GM18861 (cell line): ENCODE data around the gene SLC10A1.
"Not testable (repeated sequence)": the region's sequence is repeated elsewhere in the genome, so short reads cannot be mapped to it uniquely, and the experiment has no call there.

Source experiments
- ATAC-seq: cut with Tn5 transposase; IDR thresholded peaks from one replicate; pipeline ENCODE4 v1.9.1; 2021; ENCODE audit not compliant: unreplicated experiment

The SLC10A1 gene

DNA sequence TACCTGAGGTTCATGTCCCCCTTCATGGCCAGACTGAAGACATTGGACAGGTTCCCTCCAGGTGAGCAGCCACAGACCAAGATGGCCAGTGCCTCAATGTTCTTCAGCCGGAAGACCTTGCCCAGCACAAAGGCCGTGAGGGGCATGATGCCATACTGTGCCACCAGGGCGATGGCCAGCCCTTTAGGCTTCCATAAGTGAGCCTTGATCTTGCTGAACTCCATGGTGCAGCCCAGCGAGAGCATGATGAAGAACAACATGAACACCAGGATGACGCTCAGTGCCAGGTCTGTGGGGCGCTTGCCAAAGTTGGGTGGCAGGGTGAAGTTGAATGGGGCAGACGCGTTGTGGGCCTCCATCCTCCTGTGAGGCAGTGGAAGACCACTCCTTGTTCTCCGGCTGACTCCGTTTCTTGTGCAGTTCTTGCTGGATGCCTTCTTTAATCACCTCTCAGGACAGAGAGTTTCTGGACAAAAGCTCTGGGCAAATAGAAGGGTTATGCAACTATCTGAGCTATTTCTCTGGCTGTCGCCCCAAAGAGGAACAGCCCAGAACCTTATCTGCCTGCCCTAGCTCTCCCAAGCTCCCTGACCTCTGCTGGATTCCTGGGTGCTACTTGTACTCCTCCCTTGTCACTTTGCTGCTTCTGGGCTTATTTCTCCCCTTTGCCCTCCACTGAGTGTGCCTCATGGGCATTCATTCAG lies at the start of gene SLC10A1:
TSS of gene SLC10A1 (minus strand) at position 445 of the 704 bp plus-strand sequence. CDS start at position 359, 86 bp downstream.
- ATAC-seq = no peak

DNA sequence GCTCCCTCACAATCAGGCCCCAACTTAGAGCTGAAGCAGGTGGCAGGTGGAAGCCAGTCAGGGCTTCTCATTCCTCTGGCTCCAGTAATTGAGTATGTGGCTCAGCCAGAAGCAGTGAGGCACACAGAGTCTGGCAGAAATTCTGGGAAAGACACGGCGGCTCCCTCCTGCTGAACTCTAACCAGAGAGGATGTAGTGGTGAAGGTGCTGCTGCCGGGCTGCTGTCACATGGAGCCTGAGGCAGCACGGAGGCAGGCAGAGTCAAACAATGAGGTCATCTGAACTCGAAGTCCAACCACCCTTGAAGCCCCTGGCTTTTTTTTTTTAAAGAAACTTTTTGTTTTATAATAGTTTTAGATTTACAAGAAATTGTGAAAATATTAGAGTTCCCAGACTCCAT lies 48.7 kb upstream of the SLC10A1 start:
- ATAC-seq = no peak

DNA sequence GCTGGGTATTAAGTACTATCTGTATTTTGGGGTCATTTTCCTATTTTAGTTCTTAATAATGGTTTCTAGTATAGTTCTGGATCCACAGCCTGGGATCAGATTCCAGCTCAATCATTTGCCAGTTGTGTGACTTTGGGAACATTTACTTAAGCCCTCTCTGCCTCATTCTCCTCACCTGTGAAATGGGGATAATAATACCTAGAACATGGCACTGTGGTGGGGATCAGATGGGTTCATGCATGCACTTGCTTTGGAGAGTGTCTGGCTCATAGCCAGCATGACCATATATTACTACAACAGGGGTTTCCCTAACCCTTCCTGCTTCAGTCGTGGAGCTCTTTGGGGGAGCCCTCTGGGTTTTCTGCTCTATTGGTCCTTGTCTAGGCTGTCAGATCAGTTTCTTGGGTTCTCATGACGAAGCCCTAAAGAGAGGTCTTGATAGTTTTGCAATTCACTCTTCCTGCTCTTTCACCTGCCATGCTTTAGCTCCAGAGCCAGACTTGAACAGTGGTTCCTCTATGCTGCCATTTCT lies 48.1 kb upstream of the SLC10A1 start:
- ATAC-seq = no peak

DNA sequence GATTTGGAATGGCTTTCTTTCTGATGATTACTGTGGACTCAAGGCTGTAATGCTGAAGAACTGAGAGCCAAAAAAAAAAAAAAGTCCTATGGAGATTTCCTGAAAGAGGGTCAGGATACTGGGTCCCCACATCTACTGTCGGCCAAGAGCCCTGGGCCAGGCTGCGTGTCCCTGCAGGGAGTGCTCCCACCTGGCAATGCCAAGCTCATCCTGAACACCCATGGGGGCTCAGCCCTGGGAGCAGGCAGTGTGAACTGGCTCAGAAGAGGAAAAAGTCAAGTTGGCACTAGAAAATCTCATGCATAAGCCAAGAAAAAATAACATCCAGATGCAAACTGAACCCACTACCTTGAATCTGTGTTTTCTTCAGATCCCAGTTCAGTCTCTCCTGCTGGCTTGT lies 47.1 kb upstream of the SLC10A1 start:
- no peak for ATAC-seq

DNA sequence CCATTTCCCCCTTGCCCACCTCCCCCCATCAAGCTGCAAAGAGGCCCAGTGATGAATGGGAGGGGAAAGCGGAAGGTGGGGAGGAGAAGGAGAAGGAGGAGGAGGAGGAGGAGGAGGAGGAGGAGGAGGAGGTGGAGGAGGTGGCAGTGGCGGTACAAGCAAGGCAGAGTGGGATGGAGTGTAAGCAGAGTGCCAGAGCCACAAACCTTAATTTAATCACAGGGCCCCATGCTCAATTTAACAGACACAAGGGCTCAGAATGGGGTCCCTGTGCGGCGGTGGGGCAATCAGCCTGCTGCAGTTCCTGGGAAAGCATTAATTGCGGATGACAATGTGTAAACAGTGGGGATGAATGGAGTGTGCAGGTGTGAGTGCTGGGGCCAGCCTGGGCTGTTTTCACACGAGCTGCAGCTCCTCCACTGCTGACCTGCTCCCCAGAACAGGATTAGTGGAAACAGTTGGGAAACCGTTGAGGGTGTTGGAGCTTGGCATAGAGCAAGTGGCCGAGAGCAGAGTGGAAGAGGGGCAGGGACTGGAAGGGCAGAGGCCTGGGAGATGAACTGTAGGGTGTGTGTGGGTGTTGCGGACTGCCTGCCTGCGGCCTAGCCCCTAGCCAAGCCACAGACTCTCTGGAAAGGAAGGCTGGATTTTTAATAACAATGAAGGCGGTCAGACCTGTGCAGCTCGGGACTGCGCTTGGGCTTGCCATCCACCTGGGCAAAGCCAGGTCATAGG lies 45.8 kb upstream of the SLC10A1 start:
- ATAC-seq = no peak

DNA sequence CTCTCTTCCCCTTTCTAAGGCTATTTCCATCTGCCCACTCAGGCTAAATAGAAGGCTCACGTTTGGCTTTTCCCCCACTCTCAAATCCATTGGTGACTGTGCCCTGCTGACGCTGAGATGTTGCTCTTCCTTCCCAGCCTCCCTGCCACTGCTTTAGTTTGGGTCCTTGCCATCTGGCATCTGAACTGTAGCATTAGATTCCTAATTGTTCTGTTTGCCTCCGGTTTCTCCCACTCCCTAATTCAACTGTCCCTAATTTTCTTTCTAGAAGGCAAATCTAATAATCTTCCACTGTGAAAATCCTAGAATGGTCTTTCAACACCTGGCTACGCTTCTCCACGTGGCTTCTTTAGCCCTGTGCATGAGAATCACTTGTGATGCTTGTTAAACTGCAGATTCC lies 44.6 kb upstream of the SLC10A1 start:
- no peak for ATAC-seq

DNA sequence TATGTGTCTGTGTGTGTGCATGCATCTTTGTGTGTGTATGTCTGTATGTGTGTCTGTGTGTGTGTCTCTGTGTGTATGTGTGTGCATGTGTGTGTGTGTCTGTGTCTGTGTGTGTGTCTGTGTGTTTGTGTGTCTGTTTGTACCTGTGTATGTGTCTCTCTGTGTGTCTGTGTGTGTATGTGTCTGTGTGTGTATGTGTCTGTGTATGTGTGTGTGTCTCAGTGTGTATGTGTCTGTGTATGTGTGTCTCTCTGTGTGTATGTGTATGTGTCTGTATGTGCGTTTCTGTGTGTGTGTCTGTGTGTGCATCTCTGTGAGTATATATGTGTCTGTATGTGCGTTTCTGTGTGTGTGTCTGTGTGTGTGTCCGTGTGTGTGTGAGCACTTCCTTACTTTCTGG lies 42.6 kb upstream of the SLC10A1 start:
- no peak for ATAC-seq

DNA sequence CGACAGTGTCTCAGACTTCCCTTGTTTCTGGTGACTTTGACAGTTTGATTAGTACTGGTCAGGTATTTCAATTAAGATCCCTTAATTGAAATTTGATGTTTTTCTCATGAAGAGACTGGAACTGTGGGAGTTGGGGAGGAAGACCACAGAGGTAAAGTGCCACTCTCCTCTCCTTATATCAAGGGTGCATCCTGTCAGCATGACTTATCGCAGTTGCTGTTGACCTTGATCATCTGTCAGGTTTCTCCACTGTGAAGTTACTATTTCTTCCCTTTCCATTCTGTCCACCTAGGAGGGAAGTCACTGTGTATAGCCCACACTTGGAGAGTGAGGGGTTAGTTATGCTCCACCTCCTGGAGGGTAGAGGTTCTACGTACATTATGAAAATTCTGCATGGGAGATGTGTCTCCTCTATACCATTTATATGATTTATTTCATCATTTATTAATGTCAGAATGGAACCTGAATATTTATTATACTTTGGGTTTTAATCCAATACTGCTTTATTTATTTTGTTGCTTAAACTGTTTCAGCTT lies 41.9 kb upstream of the SLC10A1 start:
- no peak for ATAC-seq

DNA sequence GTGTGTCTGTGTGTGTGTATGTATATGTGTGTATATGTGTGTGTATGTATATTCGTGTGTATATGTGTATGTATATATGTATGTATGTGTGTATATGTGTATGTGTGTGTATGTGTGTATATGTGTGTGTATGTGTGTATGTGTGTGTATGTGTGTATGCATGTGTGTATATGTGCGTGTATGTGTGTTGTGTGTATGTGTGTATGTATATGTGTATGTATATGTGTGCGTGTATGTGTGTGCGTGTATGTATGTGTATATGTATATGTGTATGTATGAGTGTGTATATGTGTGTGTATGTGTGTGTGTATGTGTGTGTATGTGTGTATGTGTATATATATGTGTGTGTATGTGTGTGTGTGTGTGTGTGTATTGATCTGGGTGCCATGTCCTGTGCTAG lies 31.8 kb upstream of the SLC10A1 start:
- ATAC-seq = no peak

DNA sequence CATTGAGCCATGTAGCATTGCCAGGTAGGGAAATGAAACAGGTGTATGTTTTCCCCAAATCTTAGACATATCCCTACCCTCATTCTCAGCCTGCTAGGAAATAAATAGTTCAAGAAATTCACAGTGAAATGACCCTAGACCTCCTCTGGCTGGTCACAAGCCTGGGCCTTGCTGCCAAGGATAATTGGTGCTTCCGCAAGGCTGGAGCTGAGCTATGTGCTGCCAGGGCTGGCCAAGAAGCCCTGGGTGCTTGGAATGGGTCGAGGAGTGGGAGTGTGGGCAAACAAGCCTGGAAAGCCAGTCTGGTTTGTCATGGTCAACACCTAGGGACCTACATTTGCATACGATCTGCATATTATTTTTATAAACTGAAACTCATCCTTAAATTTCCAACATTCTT lies 31.3 kb upstream of the SLC10A1 start:
- ATAC-seq = no peak

DNA sequence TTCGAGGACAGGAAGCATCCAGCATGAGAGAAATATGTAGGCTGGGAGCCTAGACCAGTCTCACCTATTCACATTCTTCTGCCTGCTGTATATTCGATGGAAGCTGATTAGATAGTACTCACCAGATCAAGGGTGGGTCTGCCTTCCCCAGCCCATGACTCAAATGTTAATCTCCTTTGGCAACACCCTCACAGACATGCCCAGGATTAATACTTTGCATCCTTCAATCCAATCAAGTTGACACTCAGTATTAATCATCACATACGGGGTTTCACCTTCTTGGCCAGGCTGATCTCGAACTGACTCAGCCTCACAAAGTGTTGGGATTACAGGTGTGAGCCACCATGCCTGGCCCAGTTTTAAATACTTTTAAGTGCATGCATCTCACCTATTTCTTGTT lies 30.5 kb upstream of the SLC10A1 start:
- ATAC-seq = no peak

DNA sequence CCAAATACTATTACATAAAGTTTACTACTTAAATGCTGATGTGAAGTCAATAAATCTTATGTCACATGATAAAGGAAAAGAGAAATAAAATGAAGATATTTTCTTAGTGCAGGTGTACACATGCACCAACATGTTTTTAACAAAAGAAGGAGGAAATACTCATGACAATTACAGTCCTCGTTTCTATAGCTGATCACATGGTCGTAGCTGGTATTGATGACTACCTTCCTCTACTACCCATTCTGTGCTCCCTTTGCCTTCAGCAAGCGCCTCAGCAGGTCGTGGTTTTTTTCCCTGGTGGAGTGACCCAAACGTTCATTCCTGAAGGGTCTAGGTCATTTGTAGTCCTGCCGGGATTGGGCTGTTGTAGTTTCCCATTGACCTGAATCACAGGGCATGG lies 25.4 kb upstream of the SLC10A1 start:
- no peak for ATAC-seq

DNA sequence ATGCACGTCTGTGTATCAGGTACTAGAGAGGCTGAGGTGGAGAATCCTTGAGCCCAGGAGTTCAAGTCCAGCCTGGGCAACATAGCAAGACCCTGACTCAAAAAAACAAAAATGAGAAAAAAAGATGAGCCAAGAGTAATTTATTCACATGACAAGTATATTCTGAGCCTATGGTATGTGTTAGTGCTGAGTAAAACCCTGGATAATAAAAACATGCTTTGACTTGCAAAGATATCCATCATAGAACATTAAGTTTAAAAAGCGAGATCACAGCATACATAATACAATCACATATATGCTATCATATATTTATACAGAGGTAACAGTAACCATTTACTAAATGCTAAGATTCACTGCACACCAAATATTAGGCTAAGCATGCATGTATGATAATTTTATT lies 23.9 kb upstream of the SLC10A1 start:
- ATAC-seq = no peak

DNA sequence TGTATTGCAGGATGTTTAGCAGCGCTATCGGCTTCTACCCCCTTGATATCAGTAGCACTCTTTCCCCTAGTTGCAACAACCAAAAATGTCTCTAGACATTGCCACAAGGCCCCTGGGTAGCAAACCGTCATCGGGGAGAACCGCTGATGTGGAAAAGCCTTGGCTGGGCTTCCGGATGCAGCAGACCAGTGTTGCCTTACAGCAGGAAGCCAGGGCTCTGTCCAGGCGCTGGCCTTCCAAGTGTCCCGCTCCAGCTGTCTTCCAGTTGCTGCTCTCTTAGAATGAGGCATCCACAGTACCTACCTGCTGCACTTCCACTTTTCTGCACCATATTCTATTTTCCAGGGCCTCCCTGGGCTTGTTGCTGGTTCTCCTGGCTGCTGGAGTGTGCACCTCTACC lies 22.6 kb upstream of the SLC10A1 start:
- no peak for ATAC-seq

DNA sequence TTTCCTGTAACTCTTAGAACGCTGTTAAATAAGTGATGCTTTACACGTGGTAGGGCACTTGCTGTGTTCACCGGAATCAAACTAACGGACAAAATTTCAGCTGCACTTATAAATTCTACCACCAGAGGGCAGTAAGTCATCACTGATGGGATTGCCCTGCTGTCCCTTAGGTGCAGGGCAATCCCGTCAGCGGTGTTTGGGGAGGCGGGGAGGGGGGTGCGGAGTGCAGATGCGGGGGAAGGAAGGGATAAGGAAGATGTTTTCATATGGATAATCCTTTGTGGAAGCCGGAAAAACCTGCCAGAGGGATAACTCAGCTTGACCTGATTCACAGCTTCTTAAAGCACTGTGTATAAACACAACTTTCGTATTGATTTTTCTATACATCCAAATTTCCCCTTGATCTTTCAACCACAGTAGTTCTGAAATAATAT lies 21.7 kb upstream of the SLC10A1 start:
- ATAC-seq = no peak

DNA sequence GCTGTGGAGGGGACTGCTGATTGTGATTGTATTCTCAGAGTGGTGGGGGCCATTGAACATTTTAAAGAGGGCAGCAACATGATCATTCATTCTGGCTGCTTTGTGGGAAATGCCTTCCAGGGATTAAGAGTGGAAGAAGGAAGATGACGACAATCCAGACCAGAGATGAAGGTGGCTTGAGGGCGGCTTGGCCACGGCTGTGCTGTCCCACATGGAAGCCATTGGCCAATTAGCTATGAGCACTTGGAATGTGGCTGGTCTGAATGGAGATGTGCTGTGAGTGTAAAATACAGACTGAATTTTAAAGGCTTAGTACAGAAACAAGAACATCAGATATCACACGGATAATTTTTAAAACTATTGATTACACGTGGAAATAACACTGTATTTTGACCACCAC lies 19.2 kb upstream of the SLC10A1 start:
- no peak for ATAC-seq

DNA sequence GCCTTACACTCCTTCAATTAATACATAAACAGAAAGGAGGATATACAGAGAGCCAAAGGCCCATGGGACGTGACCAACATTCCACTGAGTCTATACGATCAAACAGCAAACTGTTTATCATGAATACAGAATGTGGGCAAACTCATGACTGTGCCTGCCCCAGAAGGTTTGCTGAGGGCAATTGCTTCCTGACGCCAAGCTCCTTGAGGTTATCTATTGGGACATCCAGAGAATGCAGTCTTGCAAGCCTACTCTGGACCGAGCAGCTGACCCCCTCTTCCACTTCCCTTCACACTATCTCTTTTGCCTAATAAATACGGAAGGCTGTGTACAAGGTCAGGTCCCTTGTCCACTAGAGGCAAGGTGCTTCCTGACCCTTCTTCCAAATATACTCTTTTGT lies 18.5 kb upstream of the SLC10A1 start:
- ATAC-seq = no peak

DNA sequence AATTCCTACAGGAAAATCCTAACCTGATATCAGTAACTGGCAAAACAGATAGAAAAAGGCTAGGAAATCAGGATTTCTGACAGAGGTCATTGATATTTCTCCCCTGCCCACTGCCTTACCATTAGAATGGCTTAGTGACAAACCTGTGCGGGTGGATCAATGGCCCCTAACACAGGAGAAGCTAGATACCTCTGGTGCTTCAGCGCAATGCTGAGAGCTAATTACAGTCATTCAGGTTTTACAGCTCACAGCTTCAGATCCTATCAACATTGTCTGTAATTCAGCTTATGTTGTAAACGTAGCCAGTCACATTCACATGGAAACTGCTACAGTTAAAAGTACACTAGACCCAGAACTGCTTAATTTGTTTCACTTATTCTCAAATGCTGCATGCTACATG lies 17.4 kb upstream of the SLC10A1 start:
- no peak for ATAC-seq

DNA sequence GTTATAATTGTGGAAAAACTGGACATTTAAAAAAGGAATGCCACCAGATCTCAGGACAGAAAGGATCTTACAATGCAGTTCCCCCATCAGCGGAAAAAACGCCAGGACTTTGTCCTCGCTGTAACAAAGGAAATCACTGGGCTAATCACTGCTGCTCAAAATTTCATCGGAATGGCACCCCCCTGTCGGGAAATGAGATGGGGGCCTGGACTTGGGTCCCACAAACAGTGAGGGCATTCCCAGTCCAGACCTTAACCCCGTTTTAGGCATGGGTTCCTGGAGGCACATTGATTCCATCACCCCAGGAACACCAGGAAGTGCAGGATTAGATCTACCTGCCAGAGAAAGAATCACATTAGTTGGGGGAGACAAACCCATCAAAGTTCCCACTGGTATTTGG lies 16.3 kb upstream of the SLC10A1 start:
- ATAC-seq = not testable (repeated sequence)

DNA sequence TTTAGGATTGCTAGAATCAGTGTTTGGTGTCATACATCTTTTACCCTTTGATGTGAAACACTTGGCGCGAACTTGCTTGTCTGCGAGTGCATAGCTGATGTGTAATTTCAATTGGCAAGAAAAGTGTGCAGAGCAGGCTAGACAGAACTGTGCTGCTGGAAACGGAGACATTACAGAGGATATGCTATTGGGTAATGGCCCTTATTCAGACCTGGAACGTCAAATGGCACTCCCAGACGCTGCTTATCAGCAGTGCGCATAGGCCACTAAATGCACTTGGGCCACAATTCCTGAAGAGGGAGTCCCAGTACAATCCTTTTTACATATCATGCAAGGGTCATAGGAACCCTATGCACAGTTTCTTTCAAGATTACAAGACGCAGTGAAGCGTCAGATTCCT lies 15.7 kb upstream of the SLC10A1 start:
- no peak for ATAC-seq

DNA sequence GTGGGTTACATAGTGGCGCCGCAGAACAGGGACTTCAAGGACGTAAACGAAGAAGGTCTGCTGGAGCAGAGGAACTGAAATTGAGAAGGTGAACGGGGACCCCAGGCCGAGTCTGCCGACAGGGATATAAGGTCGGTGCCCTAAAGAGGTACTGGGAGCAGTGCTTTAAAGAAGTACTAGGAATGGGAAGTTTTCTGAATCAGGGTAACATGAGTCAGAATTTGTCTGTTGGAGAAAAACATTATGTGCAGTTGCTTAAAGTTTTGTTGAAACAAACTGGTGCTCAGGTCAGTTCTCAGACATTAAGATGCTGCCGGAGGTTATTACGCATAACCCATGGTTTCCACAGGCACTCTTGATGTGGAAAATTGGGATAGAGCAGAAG lies 14.8 kb upstream of the SLC10A1 start:
- ATAC-seq = no peak

DNA sequence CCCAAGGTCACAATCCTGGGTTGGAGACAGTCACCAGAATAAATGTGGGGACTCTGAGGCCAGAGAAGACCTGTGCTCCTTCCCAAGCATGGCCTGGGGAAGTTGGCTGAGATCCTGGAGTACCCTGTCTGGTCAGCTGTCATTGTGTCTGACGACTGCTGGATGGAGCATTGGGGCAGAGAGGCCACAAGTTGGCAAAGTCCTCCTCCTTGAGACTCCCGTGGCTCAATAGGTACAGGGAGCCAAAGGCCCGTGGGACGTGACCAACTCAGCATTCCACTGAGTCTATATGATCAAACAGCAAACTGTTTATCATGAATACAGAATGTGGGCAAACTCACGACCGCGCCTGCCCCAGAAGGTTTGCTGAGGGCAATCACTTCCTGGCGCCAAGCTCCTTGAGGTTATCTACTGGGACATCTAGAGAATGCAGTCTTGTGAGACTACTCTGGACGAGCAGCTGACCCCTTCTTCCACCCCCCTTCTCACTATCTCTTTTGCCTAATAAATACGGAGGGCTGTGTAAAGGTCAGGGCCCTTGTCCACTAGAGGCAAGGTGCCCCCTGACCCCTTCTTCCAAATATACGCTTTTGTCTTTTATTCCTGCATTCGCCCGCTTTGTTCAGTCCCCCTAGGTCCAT lies 14.3 kb upstream of the SLC10A1 start:
- ATAC-seq = no peak
